K562 (cell line): ENCODE results near the gene UBE3B. TPM values are rescaled to one million over a fixed set of nuclear protein-coding genes. Genes with fewer than 3 reads are reported as not detected.

Experiments used
- ATAC-seq: fragments of 200-7000 bp; cut with Tn5 transposase; 3 replicates; pipeline ENCODE4 v1.9.1; 2020; ENCODE audit warnings: moderate library complexity
- BruUV-seq: library from RNA; stranded (reverse); fragments of 400-500 nt; replicated peaks from 2 replicates; lab custom pipeline; 2021; lab: Mats Ljungman, UMichigan
- CTCF ChIA-PET: fragments of 300-600 bp; formaldehyde crosslinking; extraction: SDS; loops from one replicate; lab custom pipeline; 2021; ENCODE audit warnings: low intra/inter-chr PET ratio; lab: Yijun Ruan, JAX
- POLR2A ChIA-PET: fragments of 300-600, 350-650 bp; sonication (Branson Sonifier 250); formaldehyde crosslinking; extraction: SDS; loops from one replicate; lab custom pipeline; 2021; ENCODE audit warnings: antibody characterized with exemption, inconsistent platforms; lab: Yijun Ruan, JAX
- DNase-seq, 4 experiments: peaks; one replicate each; pipeline versions ENCODE4 v3.0.0 to v3.0.0-alpha.2; 2011 to 2018; ENCODE audit warnings: low spot score in 3 of 4, mixed read lengths in 3 of 4; ENCODE audit errors: extremely low read depth in 1 of 4
- FAIRE-seq: peaks from 2 replicates; lab custom pipeline; 2011; peaks lifted over from hg19 to GRCh38; lab: Jason Lieb, UNC
- H2AFZ ChIP-seq: 2 replicates; pipeline ENCODE4 v1.6.0; 2011; ENCODE audit warnings: low read depth, low read length, control low read depth, inconsistent platforms
- H3K27ac ChIP-seq: fragments of 200-600 bp; 3 replicates; pipeline ENCODE4 v1.8.0; 2011; ENCODE audit warnings: low read depth, mild to moderate bottlenecking, control low read depth, inconsistent platforms, low read length, moderate library complexity, mixed read lengths; ENCODE audit errors: extremely low read depth
- H3K27me3 ChIP-seq, 2 experiments: fragments of 300-600 bp in 1 of 2; 2 replicates in 1 of 2; 3 replicates in 1 of 2; pipeline versions ENCODE4 v1.6.0 to v1.8.0; 2011; ENCODE audit warnings: inconsistent platforms in 2 of 2, low read length in 2 of 2, mild to moderate bottlenecking in 1 of 2, mixed read lengths in 1 of 2, moderate library complexity in 1 of 2; ENCODE audit not compliant: control insufficient read depth in 2 of 2, insufficient read depth in 2 of 2
- H3K36me3 ChIP-seq: fragments of 300-600 bp; 3 replicates; pipeline ENCODE4 v1.8.0; 2011; ENCODE audit warnings: mild to moderate bottlenecking, low read length, inconsistent platforms; ENCODE audit not compliant: control insufficient read depth, insufficient read depth
- H3K4me1 ChIP-seq, 2 experiments: fragments of 200-600 bp in 1 of 2; replicated peaks in 1 of 2; 2 replicates in 1 of 2; 3 replicates in 1 of 2; pipeline versions ENCODE4 v1.5.1 to v1.8.0; 2011; ENCODE audit warnings: inconsistent platforms in 2 of 2, low read length in 2 of 2, mild to moderate bottlenecking in 1 of 2, mixed read lengths in 1 of 2, moderate library complexity in 1 of 2; ENCODE audit not compliant: control insufficient read depth in 2 of 2, insufficient read depth in 2 of 2
- H3K4me2 ChIP-seq: 2 replicates; pipeline ENCODE4 v1.6.1; 2011; ENCODE audit warnings: low read length, control low read depth, inconsistent platforms, mixed read lengths; ENCODE audit not compliant: insufficient read depth
- H3K4me3 ChIP-seq: fragments of 200-600 bp; sonication (generic), shearing (Covaris generic); 2 replicates; pipeline ENCODE4 v1.5.1; 2016; ENCODE audit warnings: control low read depth, inconsistent platforms
- H3K79me2 ChIP-seq: fragments of 200-600 bp; 3 replicates; pipeline ENCODE4 v1.8.0; 2011; ENCODE audit warnings: low read length, inconsistent platforms; ENCODE audit not compliant: control insufficient read depth, insufficient read depth
- H3K9ac ChIP-seq, 2 experiments: 2 replicates each; pipeline versions ENCODE4 v1.6.0 to v1.6.1; 2011; ENCODE audit warnings: low read depth in 2 of 2, low read length in 2 of 2, control low read depth in 1 of 2, inconsistent platforms in 1 of 2, mild to moderate bottlenecking in 1 of 2, mixed read lengths in 1 of 2; ENCODE audit not compliant: insufficient read depth in 1 of 2
- H3K9me1 ChIP-seq: one replicate; pipeline ENCODE4 v1.6.0; 2011; ENCODE audit warnings: inconsistent platforms, mild to moderate bottlenecking, low read length, moderate library complexity; ENCODE audit not compliant: control insufficient read depth, insufficient read depth
- H3K9me3 ChIP-seq: replicated peaks from 2 replicates; pipeline ENCODE4 v1.5.1; 2011; ENCODE audit warnings: low read depth, low read length, inconsistent platforms; ENCODE audit not compliant: control insufficient read depth, insufficient read depth
- H4K20me1 ChIP-seq: replicated peaks from 2 replicates; pipeline ENCODE4 v1.6.1; 2011; ENCODE audit warnings: low read length, inconsistent platforms, mixed read lengths; ENCODE audit not compliant: control insufficient read depth, insufficient read depth
- DPF2 ChIP-seq: fragments of 450-650 bp; IDR thresholded peaks from 2 replicates; pipeline ENCODE4 v1.6.1; 2016
- ELF4 ChIP-seq: fragments of 450-650 bp; formaldehyde crosslinking; IDR thresholded peaks from 2 replicates; pipeline ENCODE4 v1.4.0; 2022; ENCODE audit warnings: missing genetic modification characterization
- HDAC1 ChIP-seq, 2 experiments: fragments of 450-650 bp; IDR thresholded peaks; 2 replicates each; pipeline ENCODE4 v1.6.1; 2016 to 2017; ENCODE audit warnings: inconsistent platforms in 1 of 2, mild to moderate bottlenecking in 1 of 2, moderate library complexity in 1 of 2
- MAFK ChIP-seq: IDR thresholded peaks from 2 replicates; pipeline ENCODE4 v1.6.1; 2011; ENCODE audit warnings: low read length, improper control_type of control experiment
- NCOA1 ChIP-seq: fragments of 450-650 bp; IDR thresholded peaks from 2 replicates; pipeline ENCODE4 v1.6.1; 2016; ENCODE audit warnings: low read depth
- POLR2AphosphoS5 ChIP-seq: IDR thresholded peaks from 2 replicates; pipeline ENCODE4 v1.6.1; 2011; ENCODE audit warnings: mild to moderate bottlenecking, low read depth, low read length, moderate library complexity; ENCODE audit not compliant: control insufficient read depth, insufficient read depth
- SMARCE1 ChIP-seq: fragments of 450-650 bp; IDR thresholded peaks from 2 replicates; pipeline ENCODE4 v1.7.1; 2016; ENCODE audit warnings: mild to moderate bottlenecking
- ZNF212 ChIP-seq: fragments of 450-650 bp; formaldehyde crosslinking; IDR thresholded peaks from 2 replicates; pipeline ENCODE4 v1.4.0; 2020; ENCODE audit warnings: mild to moderate bottlenecking
- WGBS: fragments of 100-300 bp; shearing (Covaris generic); methylation state at CpG from one replicate; pipeline ENCODE4 v1.1.6; 2016; ENCODE audit warnings: low coverage, mixed read lengths; ENCODE audit not compliant: insufficient coverage; ENCODE audit errors: missing lambda C conversion rate; 5-methylcytosine and 5-hydroxymethylcytosine counted together
- in situ Hi-C: fragments of 300-500 bp; cut with MboI; formaldehyde crosslinking; loops from 4 replicates; pipeline ENCODE4 v1.15.0; 2018; ENCODE audit warnings: inconsistent platforms, mixed read lengths
- intact Hi-C: fragments of 100-400 bp; cut with micrococcal nuclease; formaldehyde crosslinking; loops from 2 replicates; pipeline ENCODE4 v1.14.2; 2022
- polyA plus RNA-seq, 8 experiments: library from polyadenylated mRNA; depleted of rRNA in 4 of 8; stranded (reverse) in 5 of 8; unstranded in 3 of 8; fragments of >200 nt; fragmentation: Nextera tagmentation in 2 of 8; fragmentation: Illumina TruSeq in 1 of 8; extraction: Ambion mirVana in 2 of 8; extraction: Trizol in 1 of 8; gene quantifications; 2 replicates each; pipeline versions ENCODE4 v1.2.1 to v1.2.3, GENCODE V29; 2011 to 2014; ENCODE audit warnings: inconsistent platforms in 1 of 8, missing spikeins in 1 of 8
- total RNA-seq, 7 experiments: library from RNA; depleted of rRNA in 6 of 7; stranded (reverse); fragments of >200 nt in 6 of 7; fragmentation: Illumina TruSeq in 2 of 7; extraction: Trizol in 2 of 7; gene quantifications; 2 replicates each; pipeline versions ENCODE4 v1.2.1 to v1.2.3, GENCODE V29; 2011 to 2021; ENCODE audit warnings: low replicate concordance in 1 of 7
- TF ChIP-seq, protein P1 (sequence below): fragments of 450-650 bp; formaldehyde crosslinking; IDR thresholded peaks from 2 replicates; pipeline ENCODE4 v1.4.0; 2022; ENCODE audit warnings: missing genetic modification characterization
- TF ChIP-seq, protein P2 (sequence below): fragments of 450-650 bp; formaldehyde crosslinking; conservative IDR thresholded peaks from 2 replicates; pipeline ENCODE4 v1.4.0; 2022; ENCODE audit warnings: mild to moderate bottlenecking, missing genetic modification characterization
- TF ChIP-seq, protein P3 (sequence below): fragments of 450-650 bp; formaldehyde crosslinking; IDR thresholded peaks from 2 replicates; pipeline ENCODE4 v1.4.0; 2022; ENCODE audit warnings: missing genetic modification characterization
- TF ChIP-seq, protein P4 (sequence below): fragments of 450-650 bp; IDR thresholded peaks from 2 replicates; pipeline ENCODE4 v1.6.1; 2016; ENCODE audit warnings: borderline replicate concordance
- TF ChIP-seq, protein P5 (sequence below), 3 experiments: IDR thresholded peaks in 2 of 3; conservative IDR thresholded peaks in 1 of 3; 2 replicates each; pipeline ENCODE4 v1.5.1; 2011 to 2012; ENCODE audit warnings: low read length in 3 of 3, mild to moderate bottlenecking in 3 of 3, control low read depth in 2 of 3, improper control_type of control experiment in 1 of 3, inconsistent platforms in 1 of 3, low read depth in 1 of 3, mixed read lengths in 1 of 3, moderate library complexity in 1 of 3; ENCODE audit not compliant: insufficient read depth in 2 of 3

The UBE3B gene
- total and polyA plus RNA-seq, 9 of the 15 experiments (the other 6 are each of a cell fraction or from before 2014, with no cell fraction given) = 7.6 to 23.6 (median 15.5) TPM

DNA sequence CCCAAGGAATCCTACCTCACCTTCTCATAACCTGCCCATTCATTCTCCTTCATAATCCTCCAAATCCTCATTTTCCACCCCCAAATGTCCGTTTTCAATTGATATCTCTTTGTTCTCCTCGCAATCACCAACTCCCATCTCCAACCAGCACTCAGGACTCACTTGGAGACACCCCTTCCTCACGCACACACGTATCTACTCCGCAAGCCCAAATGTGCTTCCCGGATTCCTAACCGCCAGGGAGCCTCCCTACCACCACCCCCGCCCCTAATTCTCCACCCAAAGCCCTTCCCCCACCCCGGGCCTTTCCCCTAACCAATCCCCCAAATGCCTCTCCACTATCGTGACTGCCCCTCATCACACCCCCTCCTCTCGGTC is 638 bp upstream of the UBE3B start:
- H2AFZ ChIP-seq = peak overlapping the region; percentile 95
- DNase-seq = no peak
- ATAC-seq = peak; percentile 9
- H4K20me1 ChIP-seq = 0 out of 2 replicates have a peak, but pooled peaks cover 7% of the 10 kb centered on the region
- intact Hi-C loops = loop anchor here (5.0 kb wide), 1 partner anchor 44 kb away; no protein-coding TSS in a partner anchor
- FAIRE-seq = no peak
- H3K9ac ChIP-seq = peak overlapping the region; percentile 96 to 100
- CTCF ChIA-PET = no interaction called here
- in situ Hi-C loops = no loop called here
- POLR2A ChIA-PET = interaction anchor here (0.7 to 1.3 kb wide), 7 partner anchors 9 to 87 kb away, joined by 3 to 5 read pairs (median 3); no protein-coding TSS in a partner anchor
- no TSS peak for BruUV-seq
- peaks cover 9 to 13% of the 10 kb centered on the region in 2 experiments; a peak in 4 of 5 replicates for H3K4me1 ChIP-seq
- peak overlapping the region; percentile 88 for H3K4me2 ChIP-seq
- H3K79me2 ChIP-seq = peaks cover 66% of the 10 kb centered on the region
- 1% methylated on average over 7 of the region's 11 CpGs for WGBS
- TF ChIP-seq ELF4 (CRISPR knock-in tag) = 0 out of 2 replicates have a peak, but pooled peaks have one; percentile 35
- TF ChIP-seq, protein P1, sequence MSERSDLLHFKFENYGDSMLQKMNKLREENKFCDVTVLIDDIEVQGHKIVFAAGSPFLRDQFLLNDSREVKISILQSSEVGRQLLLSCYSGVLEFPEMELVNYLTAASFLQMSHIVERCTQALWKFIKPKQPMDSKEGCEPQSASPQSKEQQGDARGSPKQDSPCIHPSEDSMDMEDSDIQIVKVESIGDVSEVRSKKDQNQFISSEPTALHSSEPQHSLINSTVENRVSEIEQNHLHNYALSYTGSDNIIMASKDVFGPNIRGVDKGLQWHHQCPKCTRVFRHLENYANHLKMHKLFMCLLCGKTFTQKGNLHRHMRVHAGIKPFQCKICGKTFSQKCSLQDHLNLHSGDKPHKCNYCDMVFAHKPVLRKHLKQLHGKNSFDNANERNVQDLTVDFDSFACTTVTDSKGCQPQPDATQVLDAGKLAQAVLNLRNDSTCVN (CRISPR knock-in tag) = 0 out of 2 replicates have a peak, but pooled peaks have one; percentile 39
- TF ChIP-seq ZNF212 = no peak
- TF ChIP-seq, protein P2, sequence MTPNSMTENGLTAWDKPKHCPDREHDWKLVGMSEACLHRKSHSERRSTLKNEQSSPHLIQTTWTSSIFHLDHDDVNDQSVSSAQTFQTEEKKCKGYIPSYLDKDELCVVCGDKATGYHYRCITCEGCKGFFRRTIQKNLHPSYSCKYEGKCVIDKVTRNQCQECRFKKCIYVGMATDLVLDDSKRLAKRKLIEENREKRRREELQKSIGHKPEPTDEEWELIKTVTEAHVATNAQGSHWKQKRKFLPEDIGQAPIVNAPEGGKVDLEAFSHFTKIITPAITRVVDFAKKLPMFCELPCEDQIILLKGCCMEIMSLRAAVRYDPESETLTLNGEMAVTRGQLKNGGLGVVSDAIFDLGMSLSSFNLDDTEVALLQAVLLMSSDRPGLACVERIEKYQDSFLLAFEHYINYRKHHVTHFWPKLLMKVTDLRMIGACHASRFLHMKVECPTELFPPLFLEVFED (CRISPR knock-in tag) = 0 out of 2 replicates have a peak, but pooled peaks have one; percentile 34
- TF ChIP-seq, protein P3, sequence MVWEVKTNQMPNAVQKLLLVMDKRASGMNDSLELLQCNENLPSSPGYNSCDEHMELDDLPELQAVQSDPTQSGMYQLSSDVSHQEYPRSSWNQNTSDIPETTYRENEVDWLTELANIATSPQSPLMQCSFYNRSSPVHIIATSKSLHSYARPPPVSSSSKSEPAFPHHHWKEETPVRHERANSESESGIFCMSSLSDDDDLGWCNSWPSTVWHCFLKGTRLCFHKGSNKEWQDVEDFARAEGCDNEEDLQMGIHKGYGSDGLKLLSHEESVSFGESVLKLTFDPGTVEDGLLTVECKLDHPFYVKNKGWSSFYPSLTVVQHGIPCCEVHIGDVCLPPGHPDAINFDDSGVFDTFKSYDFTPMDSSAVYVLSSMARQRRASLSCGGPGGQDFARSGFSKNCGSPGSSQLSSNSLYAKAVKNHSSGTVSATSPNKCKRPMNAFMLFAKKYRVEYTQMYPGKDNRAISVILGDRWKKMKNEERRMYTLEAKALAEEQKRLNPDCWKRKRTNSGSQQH (CRISPR knock-in tag) = peak; percentile 63; the same call in 1 of the 2 replicates
- TF ChIP-seq HDAC1 (IDR thresholded peaks at IDR 0.05) = peak in 1 of 2 experiments; percentile 67; a peak in 1 of 4 replicates
- TF ChIP-seq, protein P4, sequence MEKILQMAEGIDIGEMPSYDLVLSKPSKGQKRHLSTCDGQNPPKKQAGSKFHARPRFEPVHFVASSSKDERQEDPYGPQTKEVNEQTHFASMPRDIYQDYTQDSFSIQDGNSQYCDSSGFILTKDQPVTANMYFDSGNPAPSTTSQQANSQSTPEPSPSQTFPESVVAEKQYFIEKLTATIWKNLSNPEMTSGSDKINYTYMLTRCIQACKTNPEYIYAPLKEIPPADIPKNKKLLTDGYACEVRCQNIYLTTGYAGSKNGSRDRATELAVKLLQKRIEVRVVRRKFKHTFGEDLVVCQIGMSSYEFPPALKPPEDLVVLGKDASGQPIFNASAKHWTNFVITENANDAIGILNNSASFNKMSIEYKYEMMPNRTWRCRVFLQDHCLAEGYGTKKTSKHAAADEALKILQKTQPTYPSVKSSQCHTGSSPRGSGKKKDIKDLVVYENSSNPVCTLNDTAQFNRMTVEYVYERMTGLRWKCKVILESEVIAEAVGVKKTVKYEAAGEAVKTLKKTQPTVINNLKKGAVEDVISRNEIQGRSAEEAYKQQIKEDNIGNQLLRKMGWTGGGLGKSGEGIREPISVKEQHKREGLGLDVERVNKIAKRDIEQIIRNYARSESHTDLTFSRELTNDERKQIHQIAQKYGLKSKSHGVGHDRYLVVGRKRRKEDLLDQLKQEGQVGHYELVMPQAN = 0 out of 2 replicates have a peak, but pooled peaks have one; percentile 38
- TF ChIP-seq POLR2AphosphoS5 = no peak
- TF ChIP-seq SMARCE1 = peak; percentile 27; the same call in 1 of the 2 replicates
- TF ChIP-seq, protein P5, sequence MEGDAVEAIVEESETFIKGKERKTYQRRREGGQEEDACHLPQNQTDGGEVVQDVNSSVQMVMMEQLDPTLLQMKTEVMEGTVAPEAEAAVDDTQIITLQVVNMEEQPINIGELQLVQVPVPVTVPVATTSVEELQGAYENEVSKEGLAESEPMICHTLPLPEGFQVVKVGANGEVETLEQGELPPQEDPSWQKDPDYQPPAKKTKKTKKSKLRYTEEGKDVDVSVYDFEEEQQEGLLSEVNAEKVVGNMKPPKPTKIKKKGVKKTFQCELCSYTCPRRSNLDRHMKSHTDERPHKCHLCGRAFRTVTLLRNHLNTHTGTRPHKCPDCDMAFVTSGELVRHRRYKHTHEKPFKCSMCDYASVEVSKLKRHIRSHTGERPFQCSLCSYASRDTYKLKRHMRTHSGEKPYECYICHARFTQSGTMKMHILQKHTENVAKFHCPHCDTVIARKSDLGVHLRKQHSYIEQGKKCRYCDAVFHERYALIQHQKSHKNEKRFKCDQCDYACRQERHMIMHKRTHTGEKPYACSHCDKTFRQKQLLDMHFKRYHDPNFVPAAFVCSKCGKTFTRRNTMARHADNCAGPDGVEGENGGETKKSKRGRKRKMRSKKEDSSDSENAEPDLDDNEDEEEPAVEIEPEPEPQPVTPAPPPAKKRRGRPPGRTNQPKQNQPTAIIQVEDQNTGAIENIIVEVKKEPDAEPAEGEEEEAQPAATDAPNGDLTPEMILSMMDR (IDR thresholded peaks at IDR 0.05 in 2 of 3, conservative IDR thresholded peaks at IDR 0.05 in 1 of 3; ENCODE audit: insufficient read depth in 2 of 3, low read depth in 1 of 3, low read length in 3 of 3) = no peak
- no peak for TF ChIP-seq NCOA1
- peak; percentile 36; the same call in 1 of the 2 replicates for TF ChIP-seq DPF2
- no peak for TF ChIP-seq MAFK
- H3K27ac ChIP-seq = peak overlapping the region; percentile 98
- H3K4me3 ChIP-seq = peak overlapping the region; percentile 76
- no peaks in the 10 kb centered on the region for H3K27me3 ChIP-seq
- no peaks in the 10 kb centered on the region for H3K9me3 ChIP-seq
- no peaks in the 10 kb centered on the region for H3K36me3 ChIP-seq
- H3K9me1 ChIP-seq = peaks cover 4% of the 10 kb centered on the region
